ENCODE measurements around the gene PPP1R16B. TPM values are rescaled to one million over a fixed set of nuclear protein-coding genes. Genes with fewer than 3 reads are reported as not detected.

The PPP1R16B gene
- total and polyA plus RNA-seq, 10 of the 15 experiments (the other 5 are each of a cell fraction or from before 2014, with no cell fraction given) = 13.4 to 90.2 (median 66.7) TPM

GRCh38 chr20:38874460-38875174 lies 69.1 kb downstream of the PPP1R16B start (continued):
- TF ChIP-seq ZNF687 (IDR thresholded peaks at IDR 0.05) = peak; percentile 35; the same call in 1 of the 2 replicates

- in situ Hi-C loops (cut with MboI) (no loop called here), intact Hi-C loops (cut with micrococcal nuclease; ENCODE audit: unreplicated experiment) (loop anchor here (1.0 kb wide), 4 partner anchors 17 to 68 kb away; no protein-coding TSS in a partner anchor)
- ChIA-PET RAD21 (ENCODE audit: unreplicated experiment) (interaction anchor here (0.7 to 14.5 kb wide), 20 partner anchors 9 to 233 kb away, joined by 3 to 205 read pairs (median 5); partner anchors contain the start of genes DHX35 and PPP1R16B), SMC1A (ENCODE audit: uncharacterized antibody, unreplicated experiment) (interaction anchor here (0.8 to 16.9 kb wide), 16 partner anchors 11 to 123 kb away, joined by 3 to 248 read pairs (median 7); partner anchors contain the start of gene PPP1R16B), CTCF (interaction anchor here (1.0 to 14.0 kb wide), 10 partner anchors 15 to 124 kb away, joined by 3 to 183 read pairs (median 5); partner anchors contain the start of gene PPP1R16B), POLR2A (interaction anchor here (0.7 to 8.2 kb wide), 12 partner anchors 9 to 68 kb away, joined by 3 to 76 read pairs (median 7); partner anchors contain the start of gene PPP1R16B)
- peak overlapping the region; percentile 62 for H3K9ac ChIP-seq (ENCODE audit: control insufficient read depth, insufficient read depth, low read length)
- peak overlapping the region; percentile 96 for H3K4me2 ChIP-seq (ENCODE audit: control insufficient read depth, insufficient read depth)
- H3K79me2 ChIP-seq (ENCODE audit: control insufficient read depth, insufficient read depth, low read length) = peaks cover 75% of the 10 kb centered on the region
- ATAC-seq (peak; percentile 68), FAIRE-seq (peak; percentile 85), DNase-seq (ENCODE audit: low read depth, low spot score) (peak; percentile 97)
- peak overlapping the region; percentile 44 for H3K4me3 ChIP-seq
- 1% methylated on average over 10 of the region's 11 CpGs for WGBS (ENCODE audit: insufficient coverage, insufficient replicate concordance, low lambda C conversion rate, missing lambda C conversion rate)
- BruUV-seq (replicated peaks) = no TSS peak
- H2AFZ ChIP-seq (ENCODE audit: control insufficient read depth, low read depth, low read length) = no peak overlapping the region
- no peaks in the 10 kb centered on the region for H4K20me1 ChIP-seq (ENCODE audit: control insufficient read depth, insufficient read depth)
- H3K9me3 ChIP-seq (replicated peaks; ENCODE audit: control insufficient read depth, insufficient read depth, low read length) = no peaks in the 10 kb centered on the region
- H3K36me3 ChIP-seq (ENCODE audit: control insufficient read depth in 2 of 2, insufficient read depth in 2 of 2, low read length in 1 of 2) = peaks cover 8 to 9% of the 10 kb centered on the region in 2 experiments; a peak in 3 of 4 replicates
- peaks cover 80% of the 10 kb centered on the region for H3K4me1 ChIP-seq (ENCODE audit: control insufficient read depth, insufficient read depth, low read length)
- no peaks in the 10 kb centered on the region for H3K27me3 ChIP-seq (replicated peaks in 1 of 2; ENCODE audit: control insufficient read depth in 2 of 2, insufficient read depth in 2 of 2, low read length in 1 of 2)
- peak overlapping the region; percentile 96 for H3K27ac ChIP-seq (ENCODE audit: control insufficient read depth, insufficient read depth)
- TF ChIP-seq CTCF (IDR thresholded peaks at IDR 0.05 in 2 of 3, conservative IDR thresholded peaks at IDR 0.05 in 1 of 3; ENCODE audit: control insufficient read depth in 2 of 3, extremely low read depth in 1 of 3, insufficient read depth in 1 of 3, low read depth in 3 of 3, low read length in 3 of 3) (no peak), CHD1 (IDR thresholded peaks at IDR 0.05; ENCODE audit: low read depth, low read length) (peak; percentile 62; the same call in 1 of the 2 replicates), CEBPB (IDR thresholded peaks at IDR 0.05; ENCODE audit: borderline replicate concordance in 1 of 2, low read depth in 2 of 2, low read length in 2 of 2) (peak in 1 of 2 experiments; percentile 89; a peak in 2 of 4 replicates), RAD21 (IDR thresholded peaks at IDR 0.05; ENCODE audit: insufficient read depth, low read depth, low read length) (peak; percentile 14; the same call in 1 of the 2 replicates), RUNX3 (IDR thresholded peaks at IDR 0.05; ENCODE audit: low read length) (peak; percentile 93), ELK1 (IDR thresholded peaks at IDR 0.05; ENCODE audit: low read depth, low read length) (no peak), NRF1 (conservative IDR thresholded peaks at IDR 0.05; ENCODE audit: low read depth, low read length) (no peak)
Measured at GRCh38 chr20:38875175-38875993, 69.9 kb downstream of the PPP1R16B start.

Data from GM12878 (cell line).